Measurements from ENCODE around the gene C4orf36.

GRCh38 chr4:86895692-86896488, 3.7 kb upstream of the C4orf36 start:
- TF ChIP-seq EZH2 (IDR thresholded peaks at IDR 0.05) (no peak), POLR2AphosphoS5 (IDR thresholded peaks at IDR 0.05; ENCODE audit: borderline replicate concordance, low read depth, low read length) (no peak), FOXP2 (optimal IDR thresholded peaks at IDR 0.05; ENCODE audit: control extremely low read depth, extremely low read length, insufficient read depth) (no peak)

Data from SK-N-MC (cell line).